K562 (cell line): ENCODE results near the gene CALHM2. TPM values are rescaled to one million over a fixed set of nuclear protein-coding genes. Genes with fewer than 3 reads are reported as not detected.

ENCODE experiments used
- ATAC-seq: fragments of 200-7000 bp; cut with Tn5 transposase; 3 replicates; pipeline ENCODE4 v1.9.1; 2020; ENCODE audit warnings: moderate library complexity
- BruUV-seq: library from RNA; stranded (reverse); fragments of 400-500 nt; replicated peaks from 2 replicates; lab custom pipeline; 2021; lab: Mats Ljungman, UMichigan
- CTCF ChIA-PET: fragments of 300-600 bp; formaldehyde crosslinking; extraction: SDS; loops from one replicate; lab custom pipeline; 2021; ENCODE audit warnings: low intra/inter-chr PET ratio; lab: Yijun Ruan, JAX
- POLR2A ChIA-PET: fragments of 300-600, 350-650 bp; sonication (Branson Sonifier 250); formaldehyde crosslinking; extraction: SDS; loops from one replicate; lab custom pipeline; 2021; ENCODE audit warnings: antibody characterized with exemption, inconsistent platforms; lab: Yijun Ruan, JAX
- DNase-seq, 4 experiments: peaks; one replicate each; pipeline versions ENCODE4 v3.0.0 to v3.0.0-alpha.2; 2011 to 2018; ENCODE audit warnings: low spot score in 3 of 4, mixed read lengths in 3 of 4; ENCODE audit errors: extremely low read depth in 1 of 4
- FAIRE-seq: peaks from 2 replicates; lab custom pipeline; 2011; peaks lifted over from hg19 to GRCh38; lab: Jason Lieb, UNC
- H2AFZ ChIP-seq: 2 replicates; pipeline ENCODE4 v1.6.0; 2011; ENCODE audit warnings: low read depth, low read length, control low read depth, inconsistent platforms
- H3K27ac ChIP-seq: fragments of 200-600 bp; 3 replicates; pipeline ENCODE4 v1.8.0; 2011; ENCODE audit warnings: low read depth, mild to moderate bottlenecking, control low read depth, inconsistent platforms, low read length, moderate library complexity, mixed read lengths; ENCODE audit errors: extremely low read depth
- H3K27me3 ChIP-seq, 2 experiments: fragments of 300-600 bp in 1 of 2; 2 replicates in 1 of 2; 3 replicates in 1 of 2; pipeline versions ENCODE4 v1.6.0 to v1.8.0; 2011; ENCODE audit warnings: inconsistent platforms in 2 of 2, low read length in 2 of 2, mild to moderate bottlenecking in 1 of 2, mixed read lengths in 1 of 2, moderate library complexity in 1 of 2; ENCODE audit not compliant: control insufficient read depth in 2 of 2, insufficient read depth in 2 of 2
- H3K36me3 ChIP-seq: fragments of 300-600 bp; 3 replicates; pipeline ENCODE4 v1.8.0; 2011; ENCODE audit warnings: mild to moderate bottlenecking, low read length, inconsistent platforms; ENCODE audit not compliant: control insufficient read depth, insufficient read depth
- H3K4me1 ChIP-seq, 2 experiments: fragments of 200-600 bp in 1 of 2; replicated peaks in 1 of 2; 2 replicates in 1 of 2; 3 replicates in 1 of 2; pipeline versions ENCODE4 v1.5.1 to v1.8.0; 2011; ENCODE audit warnings: inconsistent platforms in 2 of 2, low read length in 2 of 2, mild to moderate bottlenecking in 1 of 2, mixed read lengths in 1 of 2, moderate library complexity in 1 of 2; ENCODE audit not compliant: control insufficient read depth in 2 of 2, insufficient read depth in 2 of 2
- H3K4me2 ChIP-seq: 2 replicates; pipeline ENCODE4 v1.6.1; 2011; ENCODE audit warnings: low read length, control low read depth, inconsistent platforms, mixed read lengths; ENCODE audit not compliant: insufficient read depth
- H3K4me3 ChIP-seq: fragments of 200-600 bp; sonication (generic), shearing (Covaris generic); 2 replicates; pipeline ENCODE4 v1.5.1; 2016; ENCODE audit warnings: control low read depth, inconsistent platforms
- H3K79me2 ChIP-seq: fragments of 200-600 bp; 3 replicates; pipeline ENCODE4 v1.8.0; 2011; ENCODE audit warnings: low read length, inconsistent platforms; ENCODE audit not compliant: control insufficient read depth, insufficient read depth
- H3K9ac ChIP-seq, 2 experiments: 2 replicates each; pipeline versions ENCODE4 v1.6.0 to v1.6.1; 2011; ENCODE audit warnings: low read depth in 2 of 2, low read length in 2 of 2, control low read depth in 1 of 2, inconsistent platforms in 1 of 2, mild to moderate bottlenecking in 1 of 2, mixed read lengths in 1 of 2; ENCODE audit not compliant: insufficient read depth in 1 of 2
- H3K9me1 ChIP-seq: one replicate; pipeline ENCODE4 v1.6.0; 2011; ENCODE audit warnings: inconsistent platforms, mild to moderate bottlenecking, low read length, moderate library complexity; ENCODE audit not compliant: control insufficient read depth, insufficient read depth
- H3K9me3 ChIP-seq: replicated peaks from 2 replicates; pipeline ENCODE4 v1.5.1; 2011; ENCODE audit warnings: low read depth, low read length, inconsistent platforms; ENCODE audit not compliant: control insufficient read depth, insufficient read depth
- H4K20me1 ChIP-seq: replicated peaks from 2 replicates; pipeline ENCODE4 v1.6.1; 2011; ENCODE audit warnings: low read length, inconsistent platforms, mixed read lengths; ENCODE audit not compliant: control insufficient read depth, insufficient read depth
- ARID1B ChIP-seq: fragments of 450-650 bp; IDR thresholded peaks from 2 replicates; pipeline ENCODE4 v1.6.1; 2016; ENCODE audit warnings: antibody characterized with exemption, mild to moderate bottlenecking, inconsistent platforms
- FOXO4 ChIP-seq: fragments of 450-650 bp; formaldehyde crosslinking; IDR thresholded peaks from 2 replicates; pipeline ENCODE4 v1.4.0; 2020; ENCODE audit warnings: mild to moderate bottlenecking, moderate library complexity
- HMG20A ChIP-seq: fragments of 450-650 bp; formaldehyde crosslinking; conservative IDR thresholded peaks from 2 replicates; pipeline ENCODE4 v1.4.0; 2020; ENCODE audit warnings: mild to moderate bottlenecking, mixed read lengths
- MEF2D ChIP-seq: conservative IDR thresholded peaks from 2 replicates; pipeline ENCODE4 v1.6.1; 2016; ENCODE audit warnings: low read depth, missing genetic modification characterization, missing compliant biosample characterization
- NCOA2 ChIP-seq, 2 experiments: fragments of 450-650 bp; IDR thresholded peaks; 2 replicates each; pipeline ENCODE4 v1.6.1; 2018; ENCODE audit warnings: mild to moderate bottlenecking in 2 of 2, moderate library complexity in 1 of 2; ENCODE audit not compliant: partially characterized antibody in 2 of 2
- TCF7L2 ChIP-seq: fragments of 150-350 bp; IDR thresholded peaks from 2 replicates; pipeline ENCODE4 v1.6.1; 2016; ENCODE audit warnings: low read depth, mild to moderate bottlenecking, low read length, moderate library complexity
- ZBTB34 ChIP-seq: fragments of 250-450 bp; sonication (Bioruptor Pico); IDR thresholded peaks from 2 replicates; pipeline ENCODE4 v1.8.0; 2021; ENCODE audit warnings: mild to moderate bottlenecking, moderate library complexity
- WGBS: fragments of 100-300 bp; shearing (Covaris generic); methylation state at CpG from one replicate; pipeline ENCODE4 v1.1.6; 2016; ENCODE audit warnings: low coverage, mixed read lengths; ENCODE audit not compliant: insufficient coverage; ENCODE audit errors: missing lambda C conversion rate; 5-methylcytosine and 5-hydroxymethylcytosine counted together
- in situ Hi-C: fragments of 300-500 bp; cut with MboI; formaldehyde crosslinking; loops from 4 replicates; pipeline ENCODE4 v1.15.0; 2018; ENCODE audit warnings: inconsistent platforms, mixed read lengths
- intact Hi-C: fragments of 100-400 bp; cut with micrococcal nuclease; formaldehyde crosslinking; loops from 2 replicates; pipeline ENCODE4 v1.14.2; 2022
- polyA plus RNA-seq, 8 experiments: library from polyadenylated mRNA; depleted of rRNA in 4 of 8; stranded (reverse) in 5 of 8; unstranded in 3 of 8; fragments of >200 nt; fragmentation: Nextera tagmentation in 2 of 8; fragmentation: Illumina TruSeq in 1 of 8; extraction: Ambion mirVana in 2 of 8; extraction: Trizol in 1 of 8; gene quantifications; 2 replicates each; pipeline versions ENCODE4 v1.2.1 to v1.2.3, GENCODE V29; 2011 to 2014; ENCODE audit warnings: inconsistent platforms in 1 of 8, missing spikeins in 1 of 8
- total RNA-seq, 7 experiments: library from RNA; depleted of rRNA in 6 of 7; stranded (reverse); fragments of >200 nt in 6 of 7; fragmentation: Illumina TruSeq in 2 of 7; extraction: Trizol in 2 of 7; gene quantifications; 2 replicates each; pipeline versions ENCODE4 v1.2.1 to v1.2.3, GENCODE V29; 2011 to 2021; ENCODE audit warnings: low replicate concordance in 1 of 7

Gene CALHM2
- total and polyA plus RNA-seq, 9 of the 15 experiments (the other 6 are each of a cell fraction or from before 2014, with no cell fraction given), result 0.08 to 0.14 (median 0.13) TPM; not detected in 6

DNA sequence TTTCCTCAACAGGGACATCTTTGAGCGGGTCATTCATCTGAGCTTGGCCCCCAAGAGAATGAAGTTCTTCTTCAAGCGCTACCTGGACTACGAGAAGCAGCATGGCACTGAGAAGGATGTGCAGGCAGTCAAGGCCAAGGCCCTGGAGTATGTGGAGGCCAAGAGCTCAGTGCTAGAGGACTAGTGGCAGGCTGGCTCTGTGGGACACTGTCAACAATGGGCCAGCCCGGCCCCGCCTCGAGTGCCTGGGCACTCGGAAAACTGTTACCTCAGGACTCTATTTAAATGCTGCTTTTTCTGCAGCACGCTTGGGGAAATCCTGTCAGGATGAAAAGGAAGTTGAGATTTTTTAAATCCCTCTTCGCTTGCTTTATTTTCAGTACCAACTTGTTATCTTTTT is 6.8 kb downstream of the CALHM2 start:
- Histone ChIP-seq H3K27ac (no peak overlapping the region), H3K4me1 (peaks cover 0 to 6% of the 10 kb centered on the region in 2 experiments; a peak in 2 of 5 replicates), H3K4me3 (no peak overlapping the region), H3K9me1 (no peaks in the 10 kb centered on the region), H3K4me2 (no peak overlapping the region), H3K36me3 (peaks cover 73% of the 10 kb centered on the region; the same call in 2 of the 3 replicates), H2AFZ (no peak overlapping the region), H3K79me2 (no peaks in the 10 kb centered on the region), H3K27me3 (no peaks in the 10 kb centered on the region), H3K9ac (no peak overlapping the region), H4K20me1 (0 out of 2 replicates have a peak, but pooled peaks cover 3% of the 10 kb centered on the region), H3K9me3 (no peaks in the 10 kb centered on the region)
- in situ Hi-C loops (no loop called here), intact Hi-C loops (no loop called here)
- POLR2A ChIA-PET, result interaction anchor here (1.2 kb wide), 1 partner anchor 9 kb away, joined by 4 read pairs; no protein-coding TSS in a partner anchor
- no TSS peak for BruUV-seq
- WGBS, result 89% methylated on average over 7 of the region's 9 CpGs
- ATAC-seq, result no peak
- CTCF ChIA-PET, result no interaction called here
- no peak for DNase-seq
- TF ChIP-seq MEF2D (tag) (no peak), ZBTB34 (CRISPR knock-in tag) (no peak), TCF7L2 (no peak), NCOA2 (IDR thresholded peaks at IDR 0.05; ENCODE audit: partially characterized antibody in 2 of 2) (no peak), FOXO4 (CRISPR knock-in tag) (no peak), ARID1B (no peak), HMG20A (CRISPR knock-in tag) (no peak)
- FAIRE-seq, result no peak
